HUES6 (cell line): ENCODE measurements around the gene SLC25A48.

ENCODE experiments used
- H3K27ac ChIP-seq: 2 replicates; pipeline ENCODE4 v1.7.0; 2013; ENCODE audit warnings: low read depth, mild to moderate bottlenecking, low read length, inconsistent platforms
- H3K27me3 ChIP-seq: 2 replicates; pipeline ENCODE4 v1.6.1; 2013; ENCODE audit warnings: low read length; ENCODE audit not compliant: control insufficient read depth, insufficient read depth
- H3K36me3 ChIP-seq: 2 replicates; pipeline ENCODE4 v1.6.1; 2013; ENCODE audit warnings: low read length; ENCODE audit not compliant: control insufficient read depth, insufficient read depth
- H3K4me1 ChIP-seq: 2 replicates; pipeline ENCODE4 v1.6.1; 2013; ENCODE audit warnings: low read length; ENCODE audit not compliant: control insufficient read depth, insufficient read depth
- H3K4me3 ChIP-seq: 2 replicates; pipeline ENCODE4 v1.5.1; 2013; ENCODE audit warnings: low read depth, low read length
- H3K9ac ChIP-seq: one replicate; pipeline ENCODE4 v1.6.1; 2013; ENCODE audit warnings: mild to moderate bottlenecking, low read length
- H3K9me3 ChIP-seq: 2 replicates; pipeline ENCODE4 v1.6.1; 2013; ENCODE audit warnings: low read depth, low read length; ENCODE audit not compliant: control insufficient read depth, insufficient read depth

SLC25A48 gene

DNA sequence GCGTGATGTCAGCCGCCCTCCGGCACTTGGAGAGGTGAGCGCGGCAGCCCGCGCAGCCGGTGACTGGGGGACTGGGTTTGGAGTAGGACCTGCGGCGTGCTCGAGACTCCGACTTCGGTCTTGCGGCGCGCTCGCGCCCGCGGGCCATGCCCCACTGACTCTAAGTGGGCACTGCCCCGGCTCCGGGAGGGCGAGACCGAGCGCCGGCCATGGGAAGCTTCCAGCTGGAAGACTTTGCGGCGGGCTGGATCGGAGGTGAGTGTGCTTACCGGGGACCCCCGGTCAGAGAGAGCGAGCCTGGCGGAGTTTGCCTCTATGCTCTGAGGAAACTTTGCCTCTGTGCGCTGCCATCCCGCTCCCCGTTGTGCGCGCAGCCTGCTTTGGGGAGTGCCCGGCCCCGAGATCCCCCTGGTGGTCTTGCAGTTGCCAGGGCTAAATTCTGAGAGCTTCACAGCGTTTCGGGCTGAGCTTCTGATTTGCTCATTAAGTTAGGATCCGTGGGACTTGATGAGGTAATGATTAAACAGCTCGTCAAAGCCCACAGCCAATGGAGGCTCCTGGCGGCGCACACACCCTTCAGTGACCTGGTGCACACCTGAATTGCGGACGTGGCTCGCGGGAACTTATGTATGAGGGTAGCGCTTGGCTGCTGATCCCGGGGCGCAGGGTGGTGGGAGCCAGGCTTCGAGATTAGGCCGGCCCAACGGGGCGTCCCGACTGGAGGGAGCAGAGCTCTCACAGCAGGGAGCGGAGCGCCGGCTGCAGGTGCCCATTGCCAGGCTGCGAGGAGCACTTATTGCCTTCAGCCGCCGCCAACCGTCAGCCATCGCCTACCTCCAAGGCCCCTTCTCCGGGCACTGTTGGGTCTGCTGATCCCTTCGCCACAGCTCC is at the start of gene SLC25A48:
SLC25A48 (plus strand) TSS at position 25 of the 891 bp plus-strand sequence; CDS start at position 210, 185 bp downstream.
- peak within 1 kb of the TSS; percentile 66 for H3K4me3 ChIP-seq

DNA sequence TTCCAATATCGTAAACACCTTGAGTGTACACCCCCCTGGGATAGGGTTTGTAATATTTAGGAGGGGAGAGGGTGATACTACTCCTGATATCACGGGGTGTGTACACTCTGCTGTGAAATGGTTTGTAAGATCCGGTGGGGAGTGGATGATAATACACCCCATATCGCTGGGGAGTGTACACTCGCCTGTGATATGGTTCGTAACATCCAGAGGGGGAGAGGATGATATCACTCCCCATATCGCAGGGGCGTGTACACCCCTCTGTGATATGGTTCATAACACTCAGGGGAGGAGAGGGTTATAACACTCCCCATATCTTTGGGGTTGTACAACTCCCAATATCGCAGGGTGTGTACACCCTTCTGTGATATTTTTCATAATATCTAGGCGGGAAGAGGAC is 33.8 kb upstream of the SLC25A48 start:
- H3K27me3 ChIP-seq = peaks cover 59% of the 10 kb centered on the region

More for the DNA sequence above, at the start of gene SLC25A48:
- Histone ChIP-seq H3K4me1 (peaks cover 5% of the 10 kb centered on the region; the same call in 1 of the 2 replicates), H3K27ac (no peak within 1 kb of the TSS), H3K36me3 (no peaks in the 10 kb centered on the region), H3K9me3 (peaks cover 16% of the 10 kb centered on the region), H3K9ac (peak within 1 kb of the TSS; percentile 50), H3K27me3 (peaks cover 75% of the 10 kb centered on the region)

GRCh38 chr5:135810188-135810943 is 24.1 kb upstream of the SLC25A48 start:
- Histone ChIP-seq H3K9me3 (peaks cover 10% of the 10 kb centered on the region; the same call in 1 of the 2 replicates), H3K36me3 (no peaks in the 10 kb centered on the region), H3K4me1 (peaks cover 5% of the 10 kb centered on the region; the same call in 1 of the 2 replicates), H3K27ac (no peak overlapping the region), H3K27me3 (no peaks in the 10 kb centered on the region; the same call in 1 of the 2 replicates), H3K4me3 (no peak overlapping the region), H3K9ac (no peak overlapping the region)

More for the DNA sequence above, 33.8 kb upstream of the SLC25A48 start:
- Histone ChIP-seq H3K9ac (no peak overlapping the region), H3K4me3 (no peak overlapping the region), H3K36me3 (no peaks in the 10 kb centered on the region), H3K4me1 (no peaks in the 10 kb centered on the region), H3K9me3 (no peaks in the 10 kb centered on the region), H3K27ac (no peak overlapping the region)

DNA sequence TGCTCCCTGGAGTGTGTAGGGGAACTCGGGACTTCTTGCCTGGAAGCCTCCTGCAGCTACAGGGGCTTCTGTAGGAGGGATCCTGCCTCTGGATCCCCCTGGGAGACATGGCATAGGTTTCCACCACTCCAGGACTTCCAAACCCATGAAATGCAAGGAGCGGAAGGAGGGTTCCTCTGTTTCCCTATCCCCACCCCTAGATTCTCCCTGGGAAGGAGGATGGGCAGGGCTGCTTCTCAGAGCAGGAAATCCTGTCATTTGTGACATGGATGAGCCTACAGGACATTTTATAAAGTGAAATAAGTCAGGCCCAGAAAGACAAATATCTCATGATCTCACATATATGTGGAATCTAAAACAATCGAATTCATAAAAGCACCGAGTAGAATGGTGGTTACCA is 23.5 kb upstream of the SLC25A48 start:
- no peaks in the 10 kb centered on the region; the same call in 1 of the 2 replicates for H3K27me3 ChIP-seq
- H3K27ac ChIP-seq = no peak overlapping the region
- H3K36me3 ChIP-seq = no peaks in the 10 kb centered on the region
- H3K4me1 ChIP-seq = peaks cover 5% of the 10 kb centered on the region; the same call in 1 of the 2 replicates
- H3K4me3 ChIP-seq = no peak overlapping the region
- H3K9ac ChIP-seq = no peak overlapping the region
- H3K9me3 ChIP-seq = peaks cover 10% of the 10 kb centered on the region; the same call in 1 of the 2 replicates

GRCh38 chr5:135813758-135814157 is 20.7 kb upstream of the SLC25A48 start:
- Histone ChIP-seq H3K9me3 (peaks cover 10% of the 10 kb centered on the region; the same call in 1 of the 2 replicates), H3K27me3 (no peaks in the 10 kb centered on the region; the same call in 1 of the 2 replicates), H3K36me3 (no peaks in the 10 kb centered on the region), H3K27ac (no peak overlapping the region), H3K9ac (no peak overlapping the region), H3K4me1 (peaks cover 5% of the 10 kb centered on the region; the same call in 1 of the 2 replicates), H3K4me3 (no peak overlapping the region)

DNA sequence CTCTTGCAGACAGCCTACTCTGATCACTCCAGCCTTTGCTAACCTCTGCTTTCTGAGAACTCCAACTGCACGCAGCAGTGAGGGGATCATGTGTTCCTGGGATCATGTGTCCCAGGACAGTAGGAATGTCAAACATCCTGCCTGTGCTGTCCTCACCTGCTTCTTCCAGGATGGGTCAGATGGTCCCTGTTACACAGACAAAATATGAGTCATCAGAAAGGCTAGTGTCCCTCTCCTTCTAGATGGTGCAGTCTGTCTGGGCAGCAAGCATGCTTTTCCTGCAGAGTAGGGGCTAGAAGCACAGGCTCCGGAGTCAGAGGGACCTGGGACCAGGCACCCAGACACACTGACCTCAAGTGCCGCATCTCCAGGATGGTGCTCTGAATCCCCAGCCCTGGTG is 20.1 kb upstream of the SLC25A48 start:
- no peak overlapping the region for H3K4me3 ChIP-seq
- no peaks in the 10 kb centered on the region; the same call in 1 of the 2 replicates for H3K27me3 ChIP-seq
- H3K36me3 ChIP-seq = no peaks in the 10 kb centered on the region
- peaks cover 10% of the 10 kb centered on the region; the same call in 1 of the 2 replicates for H3K9me3 ChIP-seq
- H3K27ac ChIP-seq = no peak overlapping the region
- H3K4me1 ChIP-seq = peaks cover 5% of the 10 kb centered on the region; the same call in 1 of the 2 replicates
- no peak overlapping the region for H3K9ac ChIP-seq

DNA sequence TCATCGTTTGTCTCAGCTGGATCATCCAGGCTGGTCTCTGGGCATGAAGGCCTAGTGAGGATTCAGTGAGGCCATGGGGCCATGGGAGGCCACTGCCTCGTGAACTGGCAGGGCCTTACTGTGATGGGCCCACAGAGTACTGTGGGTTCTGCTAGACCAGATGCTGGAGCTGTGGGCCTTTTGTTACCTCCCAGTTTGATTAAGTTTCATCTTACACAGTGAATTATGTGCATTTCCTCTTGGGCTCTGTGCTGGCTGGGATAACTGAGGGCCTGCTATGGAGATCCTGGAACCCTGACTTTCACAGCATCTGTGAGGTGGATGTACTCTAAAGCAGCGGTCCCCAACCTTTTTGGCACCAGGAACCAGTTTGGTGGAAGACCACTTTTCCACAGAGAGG is 19.7 kb upstream of the SLC25A48 start:
- no peaks in the 10 kb centered on the region for H3K36me3 ChIP-seq
- H3K27ac ChIP-seq = no peak overlapping the region
- peaks cover 6% of the 10 kb centered on the region; the same call in 1 of the 2 replicates for H3K9me3 ChIP-seq
- H3K27me3 ChIP-seq = no peaks in the 10 kb centered on the region; the same call in 1 of the 2 replicates
- peaks cover 5% of the 10 kb centered on the region; the same call in 1 of the 2 replicates for H3K4me1 ChIP-seq
- H3K4me3 ChIP-seq = no peak overlapping the region
- no peak overlapping the region for H3K9ac ChIP-seq

GRCh38 chr5:135821061-135821801 is 13.2 kb upstream of the SLC25A48 start:
- H3K9me3 ChIP-seq = no peaks in the 10 kb centered on the region; the same call in 1 of the 2 replicates
- peak overlapping the region; percentile 66 for H3K27ac ChIP-seq
- H3K27me3 ChIP-seq = no peaks in the 10 kb centered on the region; the same call in 1 of the 2 replicates
- H3K4me1 ChIP-seq = peaks cover 20% of the 10 kb centered on the region
- peak overlapping the region; percentile 57 for H3K9ac ChIP-seq
- no peaks in the 10 kb centered on the region for H3K36me3 ChIP-seq
- H3K4me3 ChIP-seq = no peak overlapping the region

DNA sequence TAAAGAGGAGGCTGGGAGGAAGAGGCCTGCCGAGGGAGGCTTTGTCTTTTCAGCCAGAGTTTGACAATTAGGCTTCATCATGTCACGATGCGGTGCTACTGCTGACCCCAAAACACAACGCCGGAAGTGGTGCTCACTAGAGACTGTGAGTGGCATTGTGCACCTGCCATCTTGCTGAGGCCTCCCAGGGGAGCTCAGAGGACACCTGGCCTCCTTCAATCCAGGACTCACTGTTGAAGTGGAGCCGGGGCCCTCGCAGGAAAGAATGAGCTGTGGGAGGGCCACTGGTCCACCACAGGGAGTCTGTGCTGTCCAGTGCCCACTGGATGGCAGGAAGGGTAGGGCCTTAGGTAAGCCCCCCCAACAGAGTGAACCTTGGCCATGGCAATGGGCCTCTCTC is 12.7 kb upstream of the SLC25A48 start:
- H3K4me1 ChIP-seq = peaks cover 20% of the 10 kb centered on the region
- H3K4me3 ChIP-seq = no peak overlapping the region
- no peak overlapping the region for H3K9ac ChIP-seq

DNA sequence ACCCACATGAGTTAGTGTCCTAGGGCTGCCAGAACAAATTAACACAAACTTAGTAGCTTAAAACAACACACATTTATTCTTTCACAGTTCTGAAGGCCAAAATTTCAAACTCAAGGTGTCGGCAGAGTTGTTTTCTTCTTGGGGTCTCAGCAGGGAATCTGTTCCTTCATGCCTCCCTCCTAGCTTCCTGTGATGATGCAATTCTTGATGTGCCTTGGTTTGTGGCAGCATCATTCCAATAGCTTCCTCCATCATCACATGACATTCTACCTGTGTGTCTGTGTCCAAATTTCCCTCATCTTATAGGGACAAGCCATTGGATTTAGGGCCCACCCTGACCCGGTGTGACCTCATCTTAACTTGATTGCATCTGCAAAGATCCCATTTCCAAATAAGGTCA is 12.2 kb upstream of the SLC25A48 start:
- H3K36me3 ChIP-seq = no peaks in the 10 kb centered on the region
- no peaks in the 10 kb centered on the region; the same call in 1 of the 2 replicates for H3K9me3 ChIP-seq

More for the DNA sequence above, 12.7 kb upstream of the SLC25A48 start:
- no peaks in the 10 kb centered on the region; the same call in 1 of the 2 replicates for H3K9me3 ChIP-seq
- H3K27ac ChIP-seq = peak overlapping the region; percentile 46; the same call in 1 of the 2 replicates
- H3K36me3 ChIP-seq = no peaks in the 10 kb centered on the region
- H3K27me3 ChIP-seq = peaks cover 4% of the 10 kb centered on the region; the same call in 1 of the 2 replicates

More for the DNA sequence above, 12.2 kb upstream of the SLC25A48 start:
- Histone ChIP-seq H3K4me1 (peaks cover 20% of the 10 kb centered on the region), H3K4me3 (no peak overlapping the region), H3K27ac (peak overlapping the region; percentile 46; the same call in 1 of the 2 replicates), H3K9ac (no peak overlapping the region), H3K27me3 (peaks cover 6% of the 10 kb centered on the region; the same call in 1 of the 2 replicates)
